ENCODE results near the gene CHST3.

- TF ChIP-seq CTCF (IDR thresholded peaks at IDR 0.05), result no peak
- TF ChIP-seq POLR2AphosphoS5 (IDR thresholded peaks at IDR 0.05; ENCODE audit: low read depth, low read length), result peak; percentile 52; the same call in 1 of the 2 replicates
Measured at GRCh38 chr10:71964098-71964742, at the start of gene CHST3.

All from Panc1 (cell line).